Neural cell (in vitro differentiated cells): ENCODE results near the gene RBM33. TPM values are rescaled to one million over a fixed set of nuclear protein-coding genes. Genes with fewer than 3 reads are reported as not detected.

Experiments
- H2AFZ ChIP-seq: fragments of 200-600, 300-800 bp; sonication (generic), shearing (Covaris generic); 2 replicates; pipeline ENCODE4 v1.6.0; 2014; ENCODE audit warnings: low read depth, mild to moderate bottlenecking, antibody characterized with exemption, low read length, moderate library complexity
- H3F3A ChIP-seq: fragments of 200-600 bp; shearing (Covaris generic); 2 replicates; pipeline ENCODE4 v1.6.1; 2016; ENCODE audit warnings: mild to moderate bottlenecking, moderate library complexity, mixed read lengths, antibody characterized with exemption, low read length; ENCODE audit not compliant: insufficient read depth, poor library complexity, severe bottlenecking
- H3K27ac ChIP-seq: fragments of 200-600, 300-800 bp; sonication (generic), shearing (Covaris generic); 2 replicates; pipeline ENCODE4 v1.5.1; 2014; ENCODE audit warnings: mild to moderate bottlenecking, low read length, moderate library complexity
- H3K27me3 ChIP-seq: fragments of 300-800, 200-600 bp; sonication (generic), shearing (Covaris generic); 2 replicates; pipeline ENCODE4 v1.6.0; 2014; ENCODE audit warnings: mild to moderate bottlenecking, low read depth, low read length, moderate library complexity; ENCODE audit not compliant: insufficient read depth
- H3K36me3 ChIP-seq: fragments of 300-800, 200-600 bp; sonication (generic), shearing (Covaris generic); 2 replicates; pipeline ENCODE4 v1.5.1; 2014; ENCODE audit warnings: mild to moderate bottlenecking, antibody characterized with exemption, low read length, moderate library complexity; ENCODE audit not compliant: insufficient read depth
- H3K4me2 ChIP-seq: fragments of 300-800, 200-600 bp; sonication (generic), shearing (Covaris generic); 2 replicates; pipeline ENCODE4 v1.6.0; 2014; ENCODE audit warnings: mild to moderate bottlenecking, low read length
- H3K4me3 ChIP-seq: fragments of 300-800, 200-600 bp; sonication (generic), shearing (Covaris generic); 2 replicates; pipeline ENCODE4 v1.5.1; 2014; ENCODE audit warnings: mild to moderate bottlenecking, low read length, moderate library complexity
- H3K79me2 ChIP-seq: fragments of 200-600 bp; shearing (Covaris generic); replicated peaks from 2 replicates; pipeline ENCODE4 v1.6.0; 2014; ENCODE audit warnings: mild to moderate bottlenecking, low read length, moderate library complexity; ENCODE audit not compliant: insufficient read depth
- H3K9ac ChIP-seq: fragments of 300-800, 200-600 bp; sonication (generic), shearing (Covaris generic); 2 replicates; pipeline ENCODE4 v1.6.1; 2016; ENCODE audit warnings: mild to moderate bottlenecking, low read length, mixed read lengths
- H3K9me2 ChIP-seq: fragments of 200-600 bp; shearing (Covaris generic); 2 replicates; pipeline ENCODE4 v1.6.1; 2016; ENCODE audit warnings: mild to moderate bottlenecking, low read length, mixed read lengths; ENCODE audit not compliant: insufficient read depth
- H3K9me3 ChIP-seq: fragments of 200-600, 300-800 bp; sonication (generic), shearing (Covaris generic); 2 replicates; pipeline ENCODE4 v1.6.1; 2016; ENCODE audit warnings: mild to moderate bottlenecking, mixed run types, low read length, moderate library complexity, mixed read lengths
- H4K20me1 ChIP-seq: fragments of 200-600 bp; shearing (Covaris generic); 2 replicates; pipeline ENCODE4 v1.6.1; 2016; ENCODE audit warnings: mild to moderate bottlenecking, mixed run types; ENCODE audit not compliant: insufficient read depth
- CTCF ChIP-seq: fragments of 450-650 bp; IDR thresholded peaks from 2 replicates; pipeline ENCODE4 v1.5.1; 2014; ENCODE audit warnings: antibody characterized with exemption, mild to moderate bottlenecking, moderate library complexity; ENCODE audit not compliant: poor library complexity, severe bottlenecking
- EP300 ChIP-seq: fragments of 450-650 bp; conservative IDR thresholded peaks from 2 replicates; pipeline ENCODE4 v1.6.1; 2014; ENCODE audit warnings: antibody characterized with exemption, mild to moderate bottlenecking, moderate library complexity; ENCODE audit not compliant: poor library complexity, severe bottlenecking
- EZH2 ChIP-seq: fragments of 200-600, 300-800 bp; shearing (Covaris generic), sonication (generic); IDR thresholded peaks from 2 replicates; pipeline ENCODE4 v1.6.1; 2014; ENCODE audit warnings: antibody characterized with exemption, low read length, borderline replicate concordance, mild to moderate bottlenecking; ENCODE audit not compliant: insufficient read depth, poor library complexity, severe bottlenecking
- MXI1 ChIP-seq: fragments of 450-650 bp; conservative IDR thresholded peaks from 2 replicates; pipeline ENCODE4 v1.6.1; 2014; ENCODE audit warnings: antibody characterized with exemption, mild to moderate bottlenecking; ENCODE audit not compliant: poor library complexity, severe bottlenecking
- POLR2AphosphoS5 ChIP-seq: IDR thresholded peaks from 2 replicates; pipeline ENCODE4 v1.6.1; 2012
- REST ChIP-seq: IDR thresholded peaks from 2 replicates; pipeline ENCODE4 v1.6.1; 2012; ENCODE audit warnings: borderline replicate concordance
- SMC3 ChIP-seq: fragments of 450-650 bp; conservative IDR thresholded peaks from 2 replicates; pipeline ENCODE4 v1.6.1; 2014; ENCODE audit warnings: antibody characterized with exemption, mild to moderate bottlenecking, moderate library complexity; ENCODE audit not compliant: poor library complexity
- polyA plus RNA-seq: library from polyadenylated mRNA; depleted of rRNA; stranded (reverse); fragments of >200 nt; gene quantifications from 2 replicates; pipeline ENCODE4 v1.2.3, GENCODE V29; 2014

The RBM33 gene
- polyA plus RNA-seq, 1 donor from 2014 or later = 53.2 TPM

GRCh38 chr7:155818820-155819168 lies 174.3 kb downstream of the RBM33 start:
- H3K9me3 ChIP-seq = no peaks in the 10 kb centered on the region
- no peaks in the 10 kb centered on the region for H3K9me2 ChIP-seq
- TF ChIP-seq EZH2 (no peak), EP300 (no peak)
- H4K20me1 ChIP-seq = no peaks in the 10 kb centered on the region
- H3K9ac ChIP-seq = no peak overlapping the region
- no peaks in the 10 kb centered on the region for H3K79me2 ChIP-seq
- no peak overlapping the region for H2AFZ ChIP-seq
- no peaks in the 10 kb centered on the region for H3K36me3 ChIP-seq
- no peak overlapping the region for H3K27ac ChIP-seq
- no peaks in the 10 kb centered on the region for H3F3A ChIP-seq
- H3K27me3 ChIP-seq = peaks cover 24% of the 10 kb centered on the region
- no peak overlapping the region for H3K4me2 ChIP-seq
- H3K4me3 ChIP-seq = no peak overlapping the region

- Histone ChIP-seq H3K36me3 (no peaks in the 10 kb centered on the region), H3F3A (no peaks in the 10 kb centered on the region), H3K79me2 (no peaks in the 10 kb centered on the region), H3K9me3 (no peaks in the 10 kb centered on the region), H2AFZ (no peak overlapping the region), H3K9ac (no peak overlapping the region), H4K20me1 (no peaks in the 10 kb centered on the region), H3K4me2 (no peak overlapping the region), H3K4me3 (no peak overlapping the region), H3K9me2 (no peaks in the 10 kb centered on the region), H3K27ac (no peak overlapping the region), H3K27me3 (peaks cover 20% of the 10 kb centered on the region)
- TF ChIP-seq SMC3 (no peak), CTCF (no peak), REST (no peak), POLR2AphosphoS5 (no peak)
Observed at GRCh38 chr7:155819186-155819585, 174.7 kb downstream of the RBM33 start.

- Histone ChIP-seq H3K27me3 (peaks cover 11% of the 10 kb centered on the region), H3K36me3 (no peaks in the 10 kb centered on the region), H3K9me3 (no peaks in the 10 kb centered on the region), H3K27ac (no peak overlapping the region), H3K4me3 (no peak overlapping the region), H2AFZ (no peak overlapping the region), H4K20me1 (no peaks in the 10 kb centered on the region), H3K4me2 (no peak overlapping the region), H3K9ac (no peak overlapping the region), H3K79me2 (no peaks in the 10 kb centered on the region), H3K9me2 (no peaks in the 10 kb centered on the region), H3F3A (no peaks in the 10 kb centered on the region)
- TF ChIP-seq REST = no peak
- TF ChIP-seq EZH2 = no peak
- TF ChIP-seq EP300 = no peak
- no peak for TF ChIP-seq MXI1
- no peak for TF ChIP-seq POLR2AphosphoS5
- no peak for TF ChIP-seq CTCF
Observed at GRCh38 chr7:155820246-155820645, 175.8 kb downstream of the RBM33 start.
